ENCODE results near the gene RARB.

RARB gene

GRCh38 chr3:25469558-25469957 lies 41.5 kb downstream of the RARB start:
- DNase-seq (ENCODE audit: low read depth), result no peak
- no peak overlapping the region for H3K4me3 ChIP-seq (ENCODE audit: low read depth, low read length)
- TF ChIP-seq CTCF (IDR thresholded peaks at IDR 0.05; ENCODE audit: low read depth, low read length, missing control alignments), result no peak

- no peak overlapping the region for H3K4me3 ChIP-seq (ENCODE audit: low read depth, low read length)
- DNase-seq (ENCODE audit: low read depth), result no peak
- TF ChIP-seq CTCF (IDR thresholded peaks at IDR 0.05; ENCODE audit: low read depth, low read length, missing control alignments), result no peak
Measured at GRCh38 chr3:25471081-25471768, 43.2 kb downstream of the RARB start.

- DNase-seq (ENCODE audit: low read depth), result no peak
- no peak overlapping the region for H3K4me3 ChIP-seq (ENCODE audit: low read depth, low read length)
- no peak for TF ChIP-seq CTCF (IDR thresholded peaks at IDR 0.05; ENCODE audit: low read depth, low read length, missing control alignments)
Measured at GRCh38 chr3:25472153-25472552, 44.1 kb downstream of the RARB start.

- no peak for DNase-seq (ENCODE audit: low read depth)
- TF ChIP-seq CTCF (IDR thresholded peaks at IDR 0.05; ENCODE audit: low read depth, low read length, missing control alignments), result no peak
- no peak overlapping the region for H3K4me3 ChIP-seq (ENCODE audit: low read depth, low read length)
Measured at GRCh38 chr3:25472731-25473130, 44.7 kb downstream of the RARB start.

GRCh38 chr3:25473246-25473645 lies 45.2 kb downstream of the RARB start:
- H3K4me3 ChIP-seq (ENCODE audit: low read depth, low read length), result no peak overlapping the region
- no peak for DNase-seq (ENCODE audit: low read depth)
- no peak for TF ChIP-seq CTCF (IDR thresholded peaks at IDR 0.05; ENCODE audit: low read depth, low read length, missing control alignments)

GRCh38 chr3:25474052-25474451 lies 46.0 kb downstream of the RARB start:
- TF ChIP-seq CTCF (IDR thresholded peaks at IDR 0.05; ENCODE audit: low read depth, low read length, missing control alignments), result no peak
- no peak for DNase-seq (ENCODE audit: low read depth)
- H3K4me3 ChIP-seq (ENCODE audit: low read depth, low read length), result no peak overlapping the region

GRCh38 chr3:25476639-25477038 lies 48.6 kb downstream of the RARB start:
- no peak for DNase-seq (ENCODE audit: low read depth)
- TF ChIP-seq CTCF (IDR thresholded peaks at IDR 0.05; ENCODE audit: low read depth, low read length, missing control alignments), result no peak
- H3K4me3 ChIP-seq (ENCODE audit: low read depth, low read length), result no peak overlapping the region

All from GM12864 (cell line).